ENCODE results near the gene CABP1.
"Not testable (repeated sequence)": the region's sequence is repeated elsewhere in the genome, so short reads cannot be mapped to it uniquely, and the experiment has no call there.

The CABP1 gene

DNA sequence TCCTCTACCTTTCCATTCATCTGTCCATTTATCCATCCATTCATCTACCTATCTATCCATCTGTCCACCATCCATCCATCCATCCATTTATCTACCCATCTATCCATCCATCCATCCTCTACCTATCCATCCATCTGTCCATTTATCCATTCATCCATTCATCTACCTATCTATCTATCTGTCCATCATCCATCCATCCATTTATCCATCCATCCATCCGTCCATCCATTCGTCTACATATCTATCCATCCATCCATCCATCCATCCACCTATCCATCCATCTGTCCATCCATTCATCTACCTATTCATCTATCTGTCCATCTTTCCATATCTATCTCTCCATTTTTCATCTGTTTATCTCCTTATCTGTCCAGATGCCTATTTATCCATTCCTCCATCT, 21.0 kb downstream of the CABP1 start:
- DNase-seq (ENCODE audit: low read depth) = no peak
- H3K4me3 ChIP-seq (ENCODE audit: low read depth, low read length) = no peak overlapping the region
- TF ChIP-seq, protein P1, sequence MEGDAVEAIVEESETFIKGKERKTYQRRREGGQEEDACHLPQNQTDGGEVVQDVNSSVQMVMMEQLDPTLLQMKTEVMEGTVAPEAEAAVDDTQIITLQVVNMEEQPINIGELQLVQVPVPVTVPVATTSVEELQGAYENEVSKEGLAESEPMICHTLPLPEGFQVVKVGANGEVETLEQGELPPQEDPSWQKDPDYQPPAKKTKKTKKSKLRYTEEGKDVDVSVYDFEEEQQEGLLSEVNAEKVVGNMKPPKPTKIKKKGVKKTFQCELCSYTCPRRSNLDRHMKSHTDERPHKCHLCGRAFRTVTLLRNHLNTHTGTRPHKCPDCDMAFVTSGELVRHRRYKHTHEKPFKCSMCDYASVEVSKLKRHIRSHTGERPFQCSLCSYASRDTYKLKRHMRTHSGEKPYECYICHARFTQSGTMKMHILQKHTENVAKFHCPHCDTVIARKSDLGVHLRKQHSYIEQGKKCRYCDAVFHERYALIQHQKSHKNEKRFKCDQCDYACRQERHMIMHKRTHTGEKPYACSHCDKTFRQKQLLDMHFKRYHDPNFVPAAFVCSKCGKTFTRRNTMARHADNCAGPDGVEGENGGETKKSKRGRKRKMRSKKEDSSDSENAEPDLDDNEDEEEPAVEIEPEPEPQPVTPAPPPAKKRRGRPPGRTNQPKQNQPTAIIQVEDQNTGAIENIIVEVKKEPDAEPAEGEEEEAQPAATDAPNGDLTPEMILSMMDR (IDR thresholded peaks at IDR 0.05; ENCODE audit: control insufficient read depth, extremely low read depth, insufficient read depth) = no peak

DNA sequence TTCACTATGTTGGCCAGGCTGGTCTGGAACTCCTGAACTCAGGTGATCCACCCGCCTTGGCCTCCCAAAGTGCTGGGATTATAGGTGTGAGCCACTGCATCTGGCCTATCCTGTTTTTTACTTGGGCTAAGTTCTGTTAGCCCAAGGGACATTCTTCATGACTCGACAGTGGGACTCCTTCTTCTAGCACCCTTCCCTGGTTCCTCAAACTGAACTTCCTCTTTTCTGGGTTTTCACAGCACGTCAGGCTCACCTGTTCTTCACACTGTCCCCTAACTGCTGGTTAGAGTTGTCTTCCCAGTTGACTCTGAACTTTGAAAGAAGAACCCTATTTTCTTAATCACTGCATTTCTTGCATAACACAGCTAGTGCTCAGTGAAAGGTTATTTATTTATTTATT, 22.5 kb downstream of the CABP1 start:
- TF ChIP-seq, protein P1 (IDR thresholded peaks at IDR 0.05; ENCODE audit: control insufficient read depth, extremely low read depth, insufficient read depth) = no peak
- no peak for DNase-seq (ENCODE audit: low read depth)

DNA sequence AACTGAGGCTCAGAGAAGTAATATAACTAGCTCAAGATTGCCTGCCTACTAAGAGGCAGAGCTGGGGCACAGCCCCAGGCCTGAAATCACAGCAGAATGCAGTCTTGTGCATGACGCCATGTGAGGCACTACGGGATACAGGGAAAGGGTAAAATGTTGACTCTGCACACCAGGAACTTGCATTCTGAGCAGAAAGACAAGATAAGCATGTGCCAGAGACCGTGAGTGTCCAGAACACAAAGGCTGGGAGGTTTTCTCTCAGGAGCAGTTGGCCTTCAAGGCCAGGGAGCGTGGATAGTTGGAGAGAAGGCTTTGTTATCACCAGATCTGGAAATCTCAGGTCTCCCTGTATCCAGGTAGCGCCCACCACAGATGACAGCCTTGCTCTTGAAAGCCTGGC, 23.3 kb downstream of the CABP1 start:
- DNase-seq (ENCODE audit: low read depth) = no peak
- TF ChIP-seq, protein P1 (IDR thresholded peaks at IDR 0.05; ENCODE audit: control insufficient read depth, extremely low read depth, insufficient read depth) = no peak
- H3K4me3 ChIP-seq (ENCODE audit: low read depth, low read length) = no peak overlapping the region

More for the DNA sequence above, 22.5 kb downstream of the CABP1 start:
- H3K4me3 ChIP-seq (ENCODE audit: low read depth, low read length) = no peak overlapping the region

DNA sequence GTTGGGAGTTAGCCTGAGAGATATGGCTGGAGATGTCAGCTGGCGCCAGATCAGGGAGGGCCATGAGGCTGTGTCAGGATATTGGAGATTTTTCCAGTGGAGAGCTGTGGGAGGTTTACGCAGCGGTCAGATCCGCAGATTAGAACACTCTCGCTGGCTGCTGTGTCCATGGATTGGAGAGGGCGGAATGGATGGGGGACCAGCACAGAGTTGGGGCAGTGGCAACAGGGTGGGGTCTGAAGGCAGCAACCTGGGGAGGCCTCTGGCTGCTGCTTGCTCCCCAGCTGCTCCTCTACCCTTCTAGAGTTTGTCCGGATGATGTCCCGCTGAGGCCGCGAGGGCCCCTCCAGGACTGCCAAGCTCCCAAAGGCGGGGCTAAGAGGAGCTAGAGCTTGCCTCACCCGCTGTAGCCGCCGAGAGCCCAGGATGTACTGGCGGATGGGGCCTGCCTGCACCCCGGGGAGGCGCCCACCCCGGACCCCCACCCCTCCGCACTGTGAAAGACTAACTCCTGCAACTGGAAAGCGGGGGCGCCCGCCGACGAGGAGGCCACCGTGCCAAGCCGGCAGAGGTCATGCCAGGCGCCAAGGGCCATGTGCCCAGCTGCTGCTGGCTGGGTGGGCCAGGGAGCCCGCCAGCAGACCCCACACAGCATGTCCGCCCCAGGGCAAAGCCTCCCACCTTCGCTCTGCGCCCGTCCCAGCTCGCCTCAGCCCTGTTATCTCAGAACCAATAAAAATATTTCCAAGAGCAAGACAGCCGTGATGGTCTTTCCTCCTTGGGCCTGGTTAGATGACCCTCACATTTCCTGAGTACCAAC, 26.4 kb downstream of the CABP1 start:
- H3K4me3 ChIP-seq (ENCODE audit: low read depth, low read length) = no peak overlapping the region
- TF ChIP-seq, protein P1 (IDR thresholded peaks at IDR 0.05; ENCODE audit: control insufficient read depth, extremely low read depth, insufficient read depth) = no peak
- no peak for DNase-seq (ENCODE audit: low read depth)

DNA sequence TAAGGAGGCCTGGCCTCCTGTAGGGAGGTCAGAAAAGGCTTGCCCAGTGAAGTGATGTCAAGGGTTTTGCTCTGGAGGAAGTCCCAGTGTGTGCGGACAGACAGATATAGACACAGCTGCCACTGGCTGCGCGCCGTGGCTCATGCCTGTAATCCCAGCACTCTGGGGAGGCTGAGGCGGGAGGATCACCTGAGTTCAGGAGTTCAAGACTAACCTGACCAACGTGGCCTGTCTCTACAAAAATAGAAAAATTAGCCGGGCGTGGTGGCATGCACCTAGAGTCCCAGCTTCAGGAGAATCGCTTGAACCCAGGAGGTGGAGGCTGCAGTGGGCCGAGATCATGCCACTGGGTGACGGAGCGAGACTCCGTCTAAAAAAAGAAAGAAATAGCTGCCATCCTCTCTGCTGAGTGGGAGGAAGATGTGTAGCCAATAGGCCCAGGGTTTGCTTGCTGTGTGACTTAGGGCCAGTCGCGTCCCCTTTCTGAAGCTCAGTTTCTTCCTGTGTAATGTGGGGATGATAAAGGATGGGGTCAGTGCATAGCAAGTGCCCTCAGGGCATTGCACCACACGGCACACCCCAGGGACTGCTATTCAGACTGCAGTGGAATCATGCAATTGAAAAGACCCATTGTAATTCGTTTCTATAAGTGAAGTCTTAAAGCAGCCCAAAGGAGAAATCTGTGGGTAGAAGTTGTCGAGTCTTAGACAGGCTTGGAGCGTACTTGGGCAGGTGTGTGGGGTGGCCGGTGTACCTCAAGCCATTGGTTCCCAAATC, 27.9 kb downstream of the CABP1 start:
- DNase-seq (ENCODE audit: low read depth) = no peak
- TF ChIP-seq, protein P1 (IDR thresholded peaks at IDR 0.05; ENCODE audit: control insufficient read depth, extremely low read depth, insufficient read depth) = no peak
- no peak overlapping the region for H3K4me3 ChIP-seq (ENCODE audit: low read depth, low read length)

DNA sequence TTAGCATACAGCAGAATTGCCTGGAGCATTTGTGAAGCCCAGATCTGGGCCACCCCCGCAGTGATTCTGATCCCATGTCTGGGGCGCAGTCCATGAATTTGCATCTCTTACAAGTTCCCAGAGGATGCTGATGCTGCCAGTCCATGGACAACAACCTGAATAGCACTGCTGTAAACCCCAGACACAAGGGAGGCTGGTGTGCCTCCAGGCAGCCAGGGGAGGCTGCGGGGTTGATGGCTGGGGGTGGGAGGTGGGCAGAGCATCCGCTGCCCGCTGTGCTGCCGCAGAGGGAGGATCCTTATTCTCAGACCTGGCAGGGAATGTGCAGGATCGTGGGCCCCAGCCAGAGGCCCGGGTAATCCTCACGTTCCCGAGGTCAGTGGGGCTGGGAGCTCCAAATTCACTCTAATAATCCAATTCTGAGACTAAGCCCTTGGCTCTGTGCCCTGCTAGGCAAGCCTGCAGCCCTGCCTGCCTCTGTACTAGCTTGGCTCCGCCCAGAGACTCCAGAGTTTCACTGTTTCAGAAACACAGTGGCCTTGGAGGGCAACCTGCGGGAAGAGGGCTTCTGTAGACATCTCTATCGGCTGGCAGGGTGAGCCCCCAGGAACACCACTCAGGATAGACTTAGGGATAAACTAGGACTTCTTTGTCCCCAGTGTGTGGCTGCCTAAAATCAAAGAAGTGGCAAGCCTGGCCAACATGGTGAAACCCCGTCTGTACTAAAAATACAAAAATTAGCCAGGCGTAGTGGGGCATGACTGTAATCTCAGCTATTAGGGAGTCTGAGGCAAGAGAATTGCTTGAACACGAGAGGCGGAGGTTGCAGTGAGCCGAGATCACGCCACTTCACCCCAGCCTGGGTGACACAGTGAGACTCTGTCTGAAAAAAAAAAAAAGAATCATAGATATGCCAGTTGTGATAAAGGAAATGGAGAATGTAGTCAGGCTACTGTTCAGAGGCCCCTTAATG, 28.7 kb downstream of the CABP1 start:
- TF ChIP-seq, protein P1 (IDR thresholded peaks at IDR 0.05; ENCODE audit: control insufficient read depth, extremely low read depth, insufficient read depth) = no peak
- H3K4me3 ChIP-seq (ENCODE audit: low read depth, low read length) = no peak overlapping the region
- no peak for DNase-seq (ENCODE audit: low read depth)

DNA sequence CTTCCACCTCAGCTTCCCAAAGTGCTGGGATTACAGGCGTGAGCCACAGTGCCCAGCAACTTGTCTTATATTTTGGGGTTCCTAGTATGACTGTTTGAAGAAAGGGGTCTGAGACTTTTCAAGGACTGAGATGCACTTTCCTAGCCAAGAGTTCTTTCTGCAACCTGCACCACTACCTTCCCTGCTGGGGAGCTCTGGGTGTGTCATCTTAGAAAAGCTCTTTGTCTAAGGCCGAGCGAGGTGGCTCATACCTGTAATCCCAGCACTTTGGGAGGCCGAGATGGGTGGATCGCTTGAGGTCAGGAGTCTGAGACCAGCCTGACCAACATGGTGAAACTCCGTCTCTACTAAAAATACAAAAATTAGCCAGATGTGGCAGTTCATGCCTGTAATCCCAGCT, 29.8 kb downstream of the CABP1 start:
- DNase-seq (ENCODE audit: low read depth); H3K4me3 ChIP-seq (ENCODE audit: low read depth, low read length): not testable (repeated sequence)

Measured in LNCaP clone FGC (cell line).